DOHH2 (cell line): Measurements from ENCODE around the gene WDFY3.

Experiments
- H3F3A ChIP-seq: fragments of 200-600 bp; sonication (generic), shearing (Covaris generic); 2 replicates; pipeline ENCODE4 v1.6.0; 2016; ENCODE audit warnings: antibody characterized with exemption, mild to moderate bottlenecking; ENCODE audit not compliant: control insufficient read depth, insufficient read depth
- H3K27ac ChIP-seq: fragments of 200-600 bp; sonication (generic); 2 replicates; pipeline ENCODE4 v1.5.1; 2014; ENCODE audit warnings: low read depth, mild to moderate bottlenecking, low read length, moderate library complexity
- H3K27me3 ChIP-seq: fragments of 200-600 bp; sonication (generic); 2 replicates; pipeline ENCODE4 v1.6.1; 2014; ENCODE audit warnings: mild to moderate bottlenecking, low read length, mixed read lengths; ENCODE audit not compliant: control insufficient read depth
- H3K36me3 ChIP-seq: fragments of 200-600 bp; sonication (generic); 2 replicates; pipeline ENCODE4 v1.6.1; 2014; ENCODE audit warnings: mild to moderate bottlenecking, low read length, moderate library complexity, mixed read lengths; ENCODE audit not compliant: control insufficient read depth
- H3K4me1 ChIP-seq: fragments of 200-600 bp; sonication (generic); 2 replicates; pipeline ENCODE4 v1.6.1; 2014; ENCODE audit warnings: mild to moderate bottlenecking, low read length, mixed read lengths; ENCODE audit not compliant: control insufficient read depth
- H3K4me2 ChIP-seq: fragments of 200-600 bp; sonication (generic); 2 replicates; pipeline ENCODE4 v1.6.0; 2014; ENCODE audit warnings: mild to moderate bottlenecking, low read length, moderate library complexity
- H3K4me3 ChIP-seq: fragments of 200-600 bp; sonication (generic); 2 replicates; pipeline ENCODE4 v1.5.1; 2014; ENCODE audit warnings: mild to moderate bottlenecking, low read length, mixed read lengths
- H3K79me2 ChIP-seq: fragments of 200-600 bp; sonication (generic); 2 replicates; pipeline ENCODE4 v1.6.1; 2014; ENCODE audit warnings: mild to moderate bottlenecking, low read length, mixed read lengths; ENCODE audit not compliant: control insufficient read depth
- H3K9me2 ChIP-seq: fragments of 200-600 bp; sonication (generic); replicated peaks from 2 replicates; pipeline ENCODE4 v1.6.1; 2014; ENCODE audit warnings: mild to moderate bottlenecking, low read length, mixed read lengths; ENCODE audit not compliant: control insufficient read depth
- H3K9me3 ChIP-seq: fragments of 200-600 bp; sonication (generic); 2 replicates; pipeline ENCODE4 v1.6.1; 2014; ENCODE audit warnings: antibody characterized with exemption, low read length, mixed read lengths; ENCODE audit not compliant: control insufficient read depth, insufficient read depth
- H4K20me1 ChIP-seq: fragments of 200-600 bp; sonication (generic); 2 replicates; pipeline ENCODE4 v1.6.0; 2014; ENCODE audit warnings: low read depth, mild to moderate bottlenecking, antibody characterized with exemption, low read length, moderate library complexity; ENCODE audit not compliant: control insufficient read depth, insufficient read depth
- CTCF ChIP-seq: fragments of 200-600 bp; sonication (generic); IDR thresholded peaks from one replicate; pipeline ENCODE4 v1.5.1; 2014; ENCODE audit warnings: antibody characterized with exemption, mild to moderate bottlenecking, low read depth, low read length; ENCODE audit not compliant: poor library complexity, severe bottlenecking
- EZH2phosphoT487 ChIP-seq: fragments of 200-600 bp; sonication (generic); IDR thresholded peaks from 2 replicates; pipeline ENCODE4 v1.6.1; 2017; ENCODE audit warnings: borderline replicate concordance, mild to moderate bottlenecking, antibody characterized with exemption, low read length, moderate library complexity, mixed read lengths

The WDFY3 gene

DNA sequence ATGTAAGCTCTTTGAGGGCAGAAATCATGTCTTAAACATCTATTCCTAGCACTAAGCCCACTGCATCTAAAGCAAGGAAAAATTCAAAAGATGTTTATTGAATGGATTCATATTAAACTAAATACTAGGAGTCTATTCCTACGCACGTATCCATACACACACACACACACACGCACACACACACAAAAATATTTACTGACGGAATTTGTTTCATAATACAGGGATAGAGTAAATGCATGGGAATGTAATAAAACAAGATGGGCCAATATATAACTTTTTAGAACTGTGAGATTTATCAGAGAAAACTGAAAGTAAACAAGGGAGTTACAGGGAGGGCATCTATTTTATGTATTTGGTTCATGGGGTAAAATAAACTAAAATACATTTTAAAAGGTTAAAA, 57.6 kb downstream of the WDFY3 start:
- Histone ChIP-seq H3K4me2 (no peak overlapping the region), H3K9me2 (no peaks in the 10 kb centered on the region), H3K4me3 (no peak overlapping the region), H3K9me3 (no peaks in the 10 kb centered on the region), H4K20me1 (no peaks in the 10 kb centered on the region), H3K36me3 (no peaks in the 10 kb centered on the region), H3K79me2 (no peaks in the 10 kb centered on the region), H3F3A (no peaks in the 10 kb centered on the region), H3K4me1 (no peaks in the 10 kb centered on the region), H3K27ac (no peak overlapping the region), H3K27me3 (no peaks in the 10 kb centered on the region)
- TF ChIP-seq EZH2phosphoT487 = no peak

DNA sequence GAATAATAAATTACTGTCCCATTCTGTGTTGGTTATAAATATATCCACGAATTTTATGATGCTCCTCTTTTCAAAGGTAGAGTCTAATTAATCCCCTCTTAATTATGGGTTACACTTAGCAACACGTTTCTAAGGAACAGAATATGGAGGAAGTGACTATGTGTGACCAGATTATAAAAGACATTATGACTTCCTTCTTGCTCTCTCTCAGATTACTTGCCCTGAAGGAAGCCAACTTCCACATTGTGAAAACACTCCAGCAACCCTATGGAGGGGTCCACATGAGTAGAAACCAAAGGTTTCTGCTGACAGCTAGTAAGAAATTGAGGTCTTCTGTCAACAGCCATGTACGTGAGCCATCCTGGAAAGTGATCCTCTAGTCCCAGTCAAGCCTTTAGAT, 59.3 kb downstream of the WDFY3 start:
- TF ChIP-seq CTCF (no peak), EZH2phosphoT487 (no peak)
- Histone ChIP-seq H4K20me1 (no peaks in the 10 kb centered on the region), H3F3A (no peaks in the 10 kb centered on the region), H3K4me3 (no peak overlapping the region), H3K27me3 (no peaks in the 10 kb centered on the region), H3K4me1 (no peaks in the 10 kb centered on the region), H3K9me3 (no peaks in the 10 kb centered on the region), H3K27ac (no peak overlapping the region), H3K4me2 (no peak overlapping the region), H3K79me2 (no peaks in the 10 kb centered on the region), H3K9me2 (no peaks in the 10 kb centered on the region), H3K36me3 (no peaks in the 10 kb centered on the region)

- TF ChIP-seq EZH2phosphoT487 = no peak
- TF ChIP-seq CTCF = no peak
- Histone ChIP-seq H3K9me3 (no peaks in the 10 kb centered on the region), H3K27ac (no peak overlapping the region), H3K4me2 (no peak overlapping the region), H3K4me1 (no peaks in the 10 kb centered on the region), H3K4me3 (no peak overlapping the region), H3F3A (no peaks in the 10 kb centered on the region), H4K20me1 (no peaks in the 10 kb centered on the region), H3K79me2 (no peaks in the 10 kb centered on the region), H3K27me3 (no peaks in the 10 kb centered on the region), H3K9me2 (no peaks in the 10 kb centered on the region), H3K36me3 (no peaks in the 10 kb centered on the region)
Observed at GRCh38 chr4:84905646-84906045, 60.8 kb downstream of the WDFY3 start.

DNA sequence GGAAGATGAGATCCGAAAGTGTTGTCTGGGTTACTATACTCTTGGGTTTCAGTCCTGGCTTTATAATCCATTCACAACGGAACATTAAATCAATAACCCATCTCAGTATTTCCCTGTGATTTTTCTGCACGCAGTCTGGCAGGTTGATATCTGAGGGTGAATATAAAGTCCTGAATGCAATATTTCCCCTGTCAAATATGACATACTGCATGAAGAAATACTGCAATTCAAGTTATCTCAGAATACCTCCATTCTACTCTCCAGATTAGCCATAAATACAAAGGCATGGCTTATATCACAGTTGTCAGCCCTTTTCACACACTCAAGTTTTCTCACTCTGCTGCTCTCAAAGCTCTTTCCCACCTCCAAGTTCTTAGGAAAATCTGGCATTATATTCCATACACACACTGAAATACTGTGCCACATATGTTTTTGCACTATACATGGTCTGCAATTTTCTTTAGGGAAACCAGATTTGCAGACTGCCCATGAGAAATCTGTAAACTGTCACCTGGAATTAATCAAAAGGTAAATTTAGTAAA, 64.7 kb downstream of the WDFY3 start:
- H3K4me2 ChIP-seq = no peak overlapping the region
- no peak overlapping the region for H3K27ac ChIP-seq
- TF ChIP-seq CTCF (no peak), EZH2phosphoT487 (no peak)

More for the DNA sequence above, 64.7 kb downstream of the WDFY3 start:
- no peak overlapping the region for H3K4me3 ChIP-seq
- H4K20me1 ChIP-seq = no peaks in the 10 kb centered on the region
- H3K27me3 ChIP-seq = no peaks in the 10 kb centered on the region
- no peaks in the 10 kb centered on the region for H3K9me3 ChIP-seq
- no peaks in the 10 kb centered on the region for H3K36me3 ChIP-seq
- no peaks in the 10 kb centered on the region for H3K4me1 ChIP-seq
- H3K79me2 ChIP-seq = no peaks in the 10 kb centered on the region
- no peaks in the 10 kb centered on the region for H3K9me2 ChIP-seq
- H3F3A ChIP-seq = no peaks in the 10 kb centered on the region
